ENCODE data around the gene MAD1L1.

MAD1L1 gene

GRCh38 chr7:1917221-1918062 lies 315.3 kb downstream of the MAD1L1 start:
- no peak for DNase-seq (ENCODE audit: low read depth in 2 of 3, low spot score in 1 of 3)

GRCh38 chr7:1916601-1916970 lies 316.2 kb downstream of the MAD1L1 start:
- no peak for DNase-seq (ENCODE audit: low read depth in 2 of 3, low spot score in 1 of 3)

- no peak for DNase-seq (ENCODE audit: low read depth in 2 of 3, low spot score in 1 of 3)
Observed at GRCh38 chr7:1915956-1916600, 316.7 kb downstream of the MAD1L1 start.

- DNase-seq (ENCODE audit: low read depth in 2 of 3, low spot score in 1 of 3), result no peak
Observed at GRCh38 chr7:1915326-1915725, 317.4 kb downstream of the MAD1L1 start.

- DNase-seq (ENCODE audit: low read depth in 2 of 3, low spot score in 1 of 3), result no peak
Observed at GRCh38 chr7:1914743-1915142, 318.0 kb downstream of the MAD1L1 start.

GRCh38 chr7:1914321-1914720 lies 318.4 kb downstream of the MAD1L1 start:
- no peak for DNase-seq (ENCODE audit: low read depth in 2 of 3, low spot score in 1 of 3)

GRCh38 chr7:1913466-1914282 lies 319.1 kb downstream of the MAD1L1 start:
- DNase-seq (ENCODE audit: low read depth in 2 of 3, low spot score in 1 of 3), result no peak

- no peak for DNase-seq (ENCODE audit: low read depth in 2 of 3, low spot score in 1 of 3)
Observed at GRCh38 chr7:1912593-1913465, 319.9 kb downstream of the MAD1L1 start.

GRCh38 chr7:1911571-1911970 lies 321.2 kb downstream of the MAD1L1 start:
- no peak for DNase-seq (ENCODE audit: low read depth in 2 of 3, low spot score in 1 of 3)

GRCh38 chr7:1910827-1911226 lies 321.9 kb downstream of the MAD1L1 start:
- DNase-seq (ENCODE audit: low read depth in 2 of 3, low spot score in 1 of 3), result no peak

GRCh38 chr7:1910081-1910685 lies 322.6 kb downstream of the MAD1L1 start:
- no peak for DNase-seq (ENCODE audit: low read depth in 2 of 3, low spot score in 1 of 3)

- no peak for DNase-seq (ENCODE audit: low read depth in 2 of 3, low spot score in 1 of 3)
Observed at GRCh38 chr7:1909476-1909875, 323.3 kb downstream of the MAD1L1 start.

- no peak for DNase-seq (ENCODE audit: low read depth in 2 of 3, low spot score in 1 of 3)
Observed at GRCh38 chr7:1908823-1909420, 323.8 kb downstream of the MAD1L1 start.

- DNase-seq (ENCODE audit: low read depth in 2 of 3, low spot score in 1 of 3), result no peak
Observed at GRCh38 chr7:1907751-1908365, 324.9 kb downstream of the MAD1L1 start.

- no peak for DNase-seq (ENCODE audit: low read depth in 2 of 3, low spot score in 1 of 3)
Observed at GRCh38 chr7:1906988-1907745, 325.6 kb downstream of the MAD1L1 start.

GRCh38 chr7:1906087-1906830 lies 326.5 kb downstream of the MAD1L1 start:
- no peak for DNase-seq (ENCODE audit: low read depth in 2 of 3, low spot score in 1 of 3)

GRCh38 chr7:1902231-1902855 lies 330.4 kb downstream of the MAD1L1 start:
- no peak for DNase-seq (ENCODE audit: low read depth in 2 of 3, low spot score in 1 of 3)

All from stimulated activated CD4-positive, alpha-beta T cell treated with anti-CD3 and anti-CD28 coated beads, Interleukin-12 subunit alpha, Interleukin-12 subunit beta, amount 100 ng/mL, for 48 hours (primary cell).